ENCODE measurements around the gene ZP4. TPM values are rescaled to one million over a fixed set of nuclear protein-coding genes. Genes with fewer than 3 reads are reported as not detected.

ZP4 gene
- total RNA-seq, 1 experiment from 2014 or later: not detected

DNA sequence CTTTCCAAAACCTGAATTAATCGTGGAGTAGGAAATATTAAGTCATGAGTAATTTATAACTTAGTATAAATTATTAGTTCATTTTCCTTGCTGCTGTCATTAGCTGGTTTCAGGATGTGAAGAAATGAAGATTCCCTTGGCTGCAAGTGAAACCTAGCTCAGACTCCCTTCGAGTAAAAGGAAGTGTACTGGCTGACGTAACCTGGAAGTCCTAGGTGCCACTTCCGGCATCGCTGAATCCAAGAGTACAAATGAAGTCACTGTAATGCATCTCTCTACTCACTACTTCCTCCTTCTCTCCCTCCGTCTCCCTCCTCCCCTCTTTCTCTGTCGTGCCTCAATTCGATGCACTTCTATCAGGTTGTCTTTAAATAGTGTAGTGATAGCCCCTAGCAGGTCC, 28.8 kb downstream of the ZP4 start:
- Histone ChIP-seq H3K79me2 (ENCODE audit: insufficient read depth, low read length) (no peaks in the 10 kb centered on the region), H3K4me2 (ENCODE audit: low read length) (no peak overlapping the region), H2AFZ (ENCODE audit: low read depth, low read length, poor library complexity, severe bottlenecking) (no peak overlapping the region), H3K36me3 (ENCODE audit: control insufficient read depth in 1 of 2, insufficient read depth in 2 of 2, low read length in 2 of 2) (no peaks in the 10 kb centered on the region), H3K9me3 (ENCODE audit: control insufficient read depth in 1 of 2, insufficient read depth in 1 of 2, low read depth in 1 of 2, low read length in 2 of 2) (peaks cover 7 to 18% of the 10 kb centered on the region in 2 experiments; a peak in 2 of 4 replicates), H3K4me1 (ENCODE audit: control insufficient read depth in 1 of 2, insufficient read depth in 2 of 2, low read length in 2 of 2) (no peaks in the 10 kb centered on the region), H3K9me2 (ENCODE audit: insufficient read depth) (no peaks in the 10 kb centered on the region), H4K20me1 (ENCODE audit: insufficient read depth) (no peaks in the 10 kb centered on the region), H3K9ac (ENCODE audit: low read length) (no peak overlapping the region), H3K4me3 (replicated peaks in 1 of 2; ENCODE audit: low read depth in 1 of 2, low read length in 2 of 2) (no peak overlapping the region), H3K27me3 (ENCODE audit: insufficient read depth, low read length) (no peaks in the 10 kb centered on the region), H3K27ac (ENCODE audit: low read depth, low read length) (no peak overlapping the region)
- no peak for DNase-seq (ENCODE audit: low read depth, low spot score)
- TF ChIP-seq TCF7L2 (IDR thresholded peaks at IDR 0.05; ENCODE audit: borderline replicate concordance, extremely low read depth, insufficient read depth, insufficient read length) (no peak), CEBPB (IDR thresholded peaks at IDR 0.05; ENCODE audit: low read depth) (no peak), FOSL1 (IDR thresholded peaks at IDR 0.05; ENCODE audit: low read depth) (no peak), ZFX (IDR thresholded peaks at IDR 0.05) (no peak), POLR2AphosphoS5 (IDR thresholded peaks at IDR 0.05; ENCODE audit: low read depth, low read length) (no peak)
- TF ChIP-seq, protein P1, sequence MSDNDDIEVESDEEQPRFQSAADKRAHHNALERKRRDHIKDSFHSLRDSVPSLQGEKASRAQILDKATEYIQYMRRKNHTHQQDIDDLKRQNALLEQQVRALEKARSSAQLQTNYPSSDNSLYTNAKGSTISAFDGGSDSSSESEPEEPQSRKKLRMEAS (IDR thresholded peaks at IDR 0.05): no peak
- TF ChIP-seq, protein P2, sequence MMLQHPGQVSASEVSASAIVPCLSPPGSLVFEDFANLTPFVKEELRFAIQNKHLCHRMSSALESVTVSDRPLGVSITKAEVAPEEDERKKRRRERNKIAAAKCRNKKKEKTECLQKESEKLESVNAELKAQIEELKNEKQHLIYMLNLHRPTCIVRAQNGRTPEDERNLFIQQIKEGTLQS (IDR thresholded peaks at IDR 0.05): no peak
- BruUV-seq (replicated peaks): no TSS peak
- intact Hi-C loops (cut with micrococcal nuclease): no loop called here
- no peak for ATAC-seq
- ChIA-PET CTCF (no interaction called here), POLR2A (no interaction called here), RAD21 (ENCODE audit: low non-redundant PET in 1 of 2, low total read pairs in 2 of 2, uncharacterized antibody in 2 of 2, unreplicated experiment in 2 of 2) (no interaction called here)

DNA sequence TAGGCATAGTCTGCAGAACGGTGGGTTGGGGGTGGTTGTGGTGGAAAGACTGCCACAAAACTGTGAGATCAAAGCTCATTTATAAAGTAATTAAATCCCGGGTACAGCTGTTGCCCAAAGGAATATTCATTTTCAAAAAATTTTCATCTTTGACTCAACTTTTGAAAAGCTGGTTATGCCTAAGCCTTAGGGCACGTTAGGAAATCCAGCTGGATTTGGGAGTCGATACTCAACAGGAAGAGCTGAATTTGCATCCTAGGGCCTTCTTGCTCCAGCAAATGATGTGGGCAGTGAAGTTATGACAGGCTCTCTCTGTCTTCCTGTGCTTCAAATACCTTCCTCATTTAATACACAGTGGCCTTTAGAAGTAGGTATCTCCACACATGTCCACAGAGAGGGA, 31.7 kb downstream of the ZP4 start:
- Histone ChIP-seq H4K20me1 (ENCODE audit: insufficient read depth) (no peaks in the 10 kb centered on the region), H3K27ac (ENCODE audit: low read depth, low read length) (no peak overlapping the region), H3K9ac (ENCODE audit: low read length) (no peak overlapping the region), H3K27me3 (ENCODE audit: insufficient read depth, low read length) (no peaks in the 10 kb centered on the region), H3K4me3 (replicated peaks in 1 of 2; ENCODE audit: low read depth in 1 of 2, low read length in 2 of 2) (no peak overlapping the region), H3K9me3 (ENCODE audit: control insufficient read depth in 1 of 2, insufficient read depth in 1 of 2, low read depth in 1 of 2, low read length in 2 of 2) (peaks cover 7 to 10% of the 10 kb centered on the region in 2 experiments; a peak in 2 of 4 replicates), H3K4me1 (ENCODE audit: control insufficient read depth in 1 of 2, insufficient read depth in 2 of 2, low read length in 2 of 2) (no peaks in the 10 kb centered on the region), H3K79me2 (ENCODE audit: insufficient read depth, low read length) (no peaks in the 10 kb centered on the region), H2AFZ (ENCODE audit: low read depth, low read length, poor library complexity, severe bottlenecking) (no peak overlapping the region), H3K4me2 (ENCODE audit: low read length) (no peak overlapping the region), H3K9me2 (ENCODE audit: insufficient read depth) (no peaks in the 10 kb centered on the region), H3K36me3 (ENCODE audit: control insufficient read depth in 1 of 2, insufficient read depth in 2 of 2, low read length in 2 of 2) (no peaks in the 10 kb centered on the region)
- BruUV-seq (replicated peaks): no TSS peak
- DNase-seq (ENCODE audit: low read depth, low spot score) (no peak), ATAC-seq (no peak)
- POLR2A ChIA-PET: no interaction called here
- RAD21 ChIA-PET (ENCODE audit: low non-redundant PET in 1 of 2, low total read pairs in 2 of 2, uncharacterized antibody in 2 of 2, unreplicated experiment in 2 of 2): no interaction called here
- CTCF ChIA-PET: no interaction called here
- intact Hi-C loops (cut with micrococcal nuclease): no loop called here
- TF ChIP-seq RAD21 (IDR thresholded peaks at IDR 0.05; ENCODE audit: low read depth) (no peak), EZH2 (IDR thresholded peaks at IDR 0.05) (no peak), JUND (IDR thresholded peaks at IDR 0.05) (no peak), EGR1 (IDR thresholded peaks at IDR 0.05; ENCODE audit: low read depth) (no peak), ZFX (IDR thresholded peaks at IDR 0.05) (no peak), SP1 (IDR thresholded peaks at IDR 0.05; ENCODE audit: low read depth) (no peak), CBX3 (IDR thresholded peaks at IDR 0.05; ENCODE audit: low read depth) (no peak), CEBPB (IDR thresholded peaks at IDR 0.05; ENCODE audit: low read depth) (no peak), SRF (IDR thresholded peaks at IDR 0.05; ENCODE audit: low read depth) (no peak), SIN3A (IDR thresholded peaks at IDR 0.05; ENCODE audit: low read depth) (no peak)
- TF ChIP-seq, protein P3, sequence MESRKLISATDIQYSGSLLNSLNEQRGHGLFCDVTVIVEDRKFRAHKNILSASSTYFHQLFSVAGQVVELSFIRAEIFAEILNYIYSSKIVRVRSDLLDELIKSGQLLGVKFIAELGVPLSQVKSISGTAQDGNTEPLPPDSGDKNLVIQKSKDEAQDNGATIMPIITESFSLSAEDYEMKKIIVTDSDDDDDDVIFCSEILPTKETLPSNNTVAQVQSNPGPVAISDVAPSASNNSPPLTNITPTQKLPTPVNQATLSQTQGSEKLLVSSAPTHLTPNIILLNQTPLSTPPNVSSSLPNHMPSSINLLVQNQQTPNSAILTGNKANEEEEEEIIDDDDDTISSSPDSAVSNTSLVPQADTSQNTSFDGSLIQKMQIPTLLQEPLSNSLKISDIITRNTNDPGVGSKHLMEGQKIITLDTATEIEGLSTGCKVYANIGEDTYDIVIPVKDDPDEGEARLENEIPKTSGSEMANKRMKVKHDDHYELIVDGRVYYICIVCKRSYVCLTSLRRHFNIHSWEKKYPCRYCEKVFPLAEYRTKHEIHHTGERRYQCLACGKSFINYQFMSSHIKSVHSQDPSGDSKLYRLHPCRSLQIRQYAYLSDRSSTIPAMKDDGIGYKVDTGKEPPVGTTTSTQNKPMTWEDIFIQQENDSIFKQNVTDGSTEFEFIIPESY (IDR thresholded peaks at IDR 0.05; ENCODE audit: extremely low read depth, insufficient replicate concordance, low read length): no peak
- TF ChIP-seq, protein P4, sequence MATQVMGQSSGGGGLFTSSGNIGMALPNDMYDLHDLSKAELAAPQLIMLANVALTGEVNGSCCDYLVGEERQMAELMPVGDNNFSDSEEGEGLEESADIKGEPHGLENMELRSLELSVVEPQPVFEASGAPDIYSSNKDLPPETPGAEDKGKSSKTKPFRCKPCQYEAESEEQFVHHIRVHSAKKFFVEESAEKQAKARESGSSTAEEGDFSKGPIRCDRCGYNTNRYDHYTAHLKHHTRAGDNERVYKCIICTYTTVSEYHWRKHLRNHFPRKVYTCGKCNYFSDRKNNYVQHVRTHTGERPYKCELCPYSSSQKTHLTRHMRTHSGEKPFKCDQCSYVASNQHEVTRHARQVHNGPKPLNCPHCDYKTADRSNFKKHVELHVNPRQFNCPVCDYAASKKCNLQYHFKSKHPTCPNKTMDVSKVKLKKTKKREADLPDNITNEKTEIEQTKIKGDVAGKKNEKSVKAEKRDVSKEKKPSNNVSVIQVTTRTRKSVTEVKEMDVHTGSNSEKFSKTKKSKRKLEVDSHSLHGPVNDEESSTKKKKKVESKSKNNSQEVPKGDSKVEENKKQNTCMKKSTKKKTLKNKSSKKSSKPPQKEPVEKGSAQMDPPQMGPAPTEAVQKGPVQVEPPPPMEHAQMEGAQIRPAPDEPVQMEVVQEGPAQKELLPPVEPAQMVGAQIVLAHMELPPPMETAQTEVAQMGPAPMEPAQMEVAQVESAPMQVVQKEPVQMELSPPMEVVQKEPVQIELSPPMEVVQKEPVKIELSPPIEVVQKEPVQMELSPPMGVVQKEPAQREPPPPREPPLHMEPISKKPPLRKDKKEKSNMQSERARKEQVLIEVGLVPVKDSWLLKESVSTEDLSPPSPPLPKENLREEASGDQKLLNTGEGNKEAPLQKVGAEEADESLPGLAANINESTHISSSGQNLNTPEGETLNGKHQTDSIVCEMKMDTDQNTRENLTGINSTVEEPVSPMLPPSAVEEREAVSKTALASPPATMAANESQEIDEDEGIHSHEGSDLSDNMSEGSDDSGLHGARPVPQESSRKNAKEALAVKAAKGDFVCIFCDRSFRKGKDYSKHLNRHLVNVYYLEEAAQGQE (IDR thresholded peaks at IDR 0.05; ENCODE audit: low read depth): no peak
- TF ChIP-seq, protein P1 (IDR thresholded peaks at IDR 0.05): no peak

Data from HCT116 (cell line).